K562 (cell line): Measurements from ENCODE around the gene WDR17.

ENCODE experiments used
- DNMT1 ChIP-seq: fragments of 450-650 bp; IDR thresholded peaks from 2 replicates; pipeline ENCODE4 v1.6.1; 2016; ENCODE audit warnings: antibody characterized with exemption, mild to moderate bottlenecking
- HNRNPLL ChIP-seq: fragments of 200-400 bp; formaldehyde crosslinking; IDR thresholded peaks from 2 replicates; pipeline ENCODE4 v1.6.1; 2017; ENCODE audit warnings: low read length, low read depth, mild to moderate bottlenecking; ENCODE audit not compliant: poor library complexity, severe bottlenecking
- POLR2A ChIP-seq: fragments of 450-650 bp; conservative IDR thresholded peaks from 2 replicates; pipeline ENCODE4 v1.6.1; 2016
- SAP30 ChIP-seq: fragments of 200-600 bp; sonication (generic); IDR thresholded peaks from 2 replicates; pipeline ENCODE4 v1.6.1; 2012; ENCODE audit warnings: borderline replicate concordance, low read depth, mild to moderate bottlenecking, moderate library complexity, low read length, control low read depth, inconsistent platforms; ENCODE audit not compliant: insufficient read depth, poor library complexity, severe bottlenecking
- SMAD2 ChIP-seq: fragments of 150-350 bp; IDR thresholded peaks from 2 replicates; pipeline ENCODE4 v1.6.1; 2014; ENCODE audit warnings: low read depth, mild to moderate bottlenecking, low read length
- ZBTB7A ChIP-seq: IDR thresholded peaks from 2 replicates; pipeline ENCODE4 v1.6.1; 2011; ENCODE audit warnings: low read depth, mild to moderate bottlenecking, low read length, moderate library complexity, borderline replicate concordance; ENCODE audit not compliant: control insufficient read depth
- TF ChIP-seq, protein P1 (sequence below): fragments of 250-450 bp; sonication (Bioruptor Pico); IDR thresholded peaks from 2 replicates; pipeline ENCODE4 v1.5.0; 2020; ENCODE audit warnings: mild to moderate bottlenecking, borderline replicate concordance
- TF ChIP-seq, protein P2 (sequence below), 3 experiments: IDR thresholded peaks in 2 of 3; conservative IDR thresholded peaks in 1 of 3; 2 replicates each; pipeline ENCODE4 v1.5.1; 2011 to 2012; ENCODE audit warnings: low read length in 3 of 3, mild to moderate bottlenecking in 3 of 3, control low read depth in 2 of 3, improper control_type of control experiment in 1 of 3, inconsistent platforms in 1 of 3, low read depth in 1 of 3, mixed read lengths in 1 of 3, moderate library complexity in 1 of 3; ENCODE audit not compliant: insufficient read depth in 2 of 3
- TF ChIP-seq, protein P3 (sequence below): sonication (generic); formaldehyde crosslinking; IDR thresholded peaks from 2 replicates; pipeline ENCODE4 v1.8.1; 2022; ENCODE audit warnings: missing genetic modification reagents
- TF ChIP-seq, protein P4 (sequence below): fragments of 450-650 bp; IDR thresholded peaks from 2 replicates; pipeline ENCODE4 v1.6.1; 2018; ENCODE audit not compliant: partially characterized antibody
- TF ChIP-seq, protein P5 (sequence below): sonication (generic); formaldehyde crosslinking; IDR thresholded peaks from 2 replicates; pipeline ENCODE4 v1.8.0; 2022; ENCODE audit warnings: missing genetic modification reagents, mild to moderate bottlenecking, borderline replicate concordance
- TF ChIP-seq, protein P6 (sequence below): sonication (generic); formaldehyde crosslinking; IDR thresholded peaks from 2 replicates; pipeline ENCODE4 v1.8.1; 2022; ENCODE audit warnings: missing genetic modification reagents

DNA sequence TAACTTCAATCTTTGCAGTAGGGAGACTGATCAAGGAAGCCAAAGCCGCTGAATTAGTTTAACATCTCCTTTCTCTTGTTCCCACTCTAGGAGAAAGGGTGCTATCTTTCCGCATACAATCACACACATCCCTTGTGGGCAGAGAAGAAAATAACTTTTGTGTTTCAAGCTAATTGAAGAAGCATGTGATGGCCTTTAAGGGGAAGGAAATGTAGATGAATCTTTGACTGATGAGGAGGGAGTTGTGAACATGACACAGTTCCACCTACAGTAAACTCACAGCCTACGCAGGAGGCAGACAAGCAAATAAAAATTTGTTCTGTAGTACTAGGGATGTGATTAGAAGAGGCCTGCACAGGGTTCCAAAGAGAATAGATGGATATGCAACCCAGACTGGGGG, 144.5 kb downstream of the WDR17 start:
- TF ChIP-seq, protein P1, sequence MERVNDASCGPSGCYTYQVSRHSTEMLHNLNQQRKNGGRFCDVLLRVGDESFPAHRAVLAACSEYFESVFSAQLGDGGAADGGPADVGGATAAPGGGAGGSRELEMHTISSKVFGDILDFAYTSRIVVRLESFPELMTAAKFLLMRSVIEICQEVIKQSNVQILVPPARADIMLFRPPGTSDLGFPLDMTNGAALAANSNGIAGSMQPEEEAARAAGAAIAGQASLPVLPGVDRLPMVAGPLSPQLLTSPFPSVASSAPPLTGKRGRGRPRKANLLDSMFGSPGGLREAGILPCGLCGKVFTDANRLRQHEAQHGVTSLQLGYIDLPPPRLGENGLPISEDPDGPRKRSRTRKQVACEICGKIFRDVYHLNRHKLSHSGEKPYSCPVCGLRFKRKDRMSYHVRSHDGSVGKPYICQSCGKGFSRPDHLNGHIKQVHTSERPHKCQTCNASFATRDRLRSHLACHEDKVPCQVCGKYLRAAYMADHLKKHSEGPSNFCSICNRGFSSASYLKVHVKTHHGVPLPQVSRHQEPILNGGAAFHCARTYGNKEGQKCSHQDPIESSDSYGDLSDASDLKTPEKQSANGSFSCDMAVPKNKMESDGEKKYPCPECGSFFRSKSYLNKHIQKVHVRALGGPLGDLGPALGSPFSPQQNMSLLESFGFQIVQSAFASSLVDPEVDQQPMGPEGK (CRISPR knock-in tag), result no peak
- TF ChIP-seq, protein P2, sequence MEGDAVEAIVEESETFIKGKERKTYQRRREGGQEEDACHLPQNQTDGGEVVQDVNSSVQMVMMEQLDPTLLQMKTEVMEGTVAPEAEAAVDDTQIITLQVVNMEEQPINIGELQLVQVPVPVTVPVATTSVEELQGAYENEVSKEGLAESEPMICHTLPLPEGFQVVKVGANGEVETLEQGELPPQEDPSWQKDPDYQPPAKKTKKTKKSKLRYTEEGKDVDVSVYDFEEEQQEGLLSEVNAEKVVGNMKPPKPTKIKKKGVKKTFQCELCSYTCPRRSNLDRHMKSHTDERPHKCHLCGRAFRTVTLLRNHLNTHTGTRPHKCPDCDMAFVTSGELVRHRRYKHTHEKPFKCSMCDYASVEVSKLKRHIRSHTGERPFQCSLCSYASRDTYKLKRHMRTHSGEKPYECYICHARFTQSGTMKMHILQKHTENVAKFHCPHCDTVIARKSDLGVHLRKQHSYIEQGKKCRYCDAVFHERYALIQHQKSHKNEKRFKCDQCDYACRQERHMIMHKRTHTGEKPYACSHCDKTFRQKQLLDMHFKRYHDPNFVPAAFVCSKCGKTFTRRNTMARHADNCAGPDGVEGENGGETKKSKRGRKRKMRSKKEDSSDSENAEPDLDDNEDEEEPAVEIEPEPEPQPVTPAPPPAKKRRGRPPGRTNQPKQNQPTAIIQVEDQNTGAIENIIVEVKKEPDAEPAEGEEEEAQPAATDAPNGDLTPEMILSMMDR (IDR thresholded peaks at IDR 0.05 in 2 of 3, conservative IDR thresholded peaks at IDR 0.05 in 1 of 3; ENCODE audit: insufficient read depth in 2 of 3, low read depth in 1 of 3, low read length in 3 of 3), result no peak
- TF ChIP-seq, protein P3, sequence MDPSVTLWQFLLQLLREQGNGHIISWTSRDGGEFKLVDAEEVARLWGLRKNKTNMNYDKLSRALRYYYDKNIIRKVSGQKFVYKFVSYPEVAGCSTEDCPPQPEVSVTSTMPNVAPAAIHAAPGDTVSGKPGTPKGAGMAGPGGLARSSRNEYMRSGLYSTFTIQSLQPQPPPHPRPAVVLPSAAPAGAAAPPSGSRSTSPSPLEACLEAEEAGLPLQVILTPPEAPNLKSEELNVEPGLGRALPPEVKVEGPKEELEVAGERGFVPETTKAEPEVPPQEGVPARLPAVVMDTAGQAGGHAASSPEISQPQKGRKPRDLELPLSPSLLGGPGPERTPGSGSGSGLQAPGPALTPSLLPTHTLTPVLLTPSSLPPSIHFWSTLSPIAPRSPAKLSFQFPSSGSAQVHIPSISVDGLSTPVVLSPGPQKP (CRISPR knock-in tag), result no peak
- TF ChIP-seq, protein P4, sequence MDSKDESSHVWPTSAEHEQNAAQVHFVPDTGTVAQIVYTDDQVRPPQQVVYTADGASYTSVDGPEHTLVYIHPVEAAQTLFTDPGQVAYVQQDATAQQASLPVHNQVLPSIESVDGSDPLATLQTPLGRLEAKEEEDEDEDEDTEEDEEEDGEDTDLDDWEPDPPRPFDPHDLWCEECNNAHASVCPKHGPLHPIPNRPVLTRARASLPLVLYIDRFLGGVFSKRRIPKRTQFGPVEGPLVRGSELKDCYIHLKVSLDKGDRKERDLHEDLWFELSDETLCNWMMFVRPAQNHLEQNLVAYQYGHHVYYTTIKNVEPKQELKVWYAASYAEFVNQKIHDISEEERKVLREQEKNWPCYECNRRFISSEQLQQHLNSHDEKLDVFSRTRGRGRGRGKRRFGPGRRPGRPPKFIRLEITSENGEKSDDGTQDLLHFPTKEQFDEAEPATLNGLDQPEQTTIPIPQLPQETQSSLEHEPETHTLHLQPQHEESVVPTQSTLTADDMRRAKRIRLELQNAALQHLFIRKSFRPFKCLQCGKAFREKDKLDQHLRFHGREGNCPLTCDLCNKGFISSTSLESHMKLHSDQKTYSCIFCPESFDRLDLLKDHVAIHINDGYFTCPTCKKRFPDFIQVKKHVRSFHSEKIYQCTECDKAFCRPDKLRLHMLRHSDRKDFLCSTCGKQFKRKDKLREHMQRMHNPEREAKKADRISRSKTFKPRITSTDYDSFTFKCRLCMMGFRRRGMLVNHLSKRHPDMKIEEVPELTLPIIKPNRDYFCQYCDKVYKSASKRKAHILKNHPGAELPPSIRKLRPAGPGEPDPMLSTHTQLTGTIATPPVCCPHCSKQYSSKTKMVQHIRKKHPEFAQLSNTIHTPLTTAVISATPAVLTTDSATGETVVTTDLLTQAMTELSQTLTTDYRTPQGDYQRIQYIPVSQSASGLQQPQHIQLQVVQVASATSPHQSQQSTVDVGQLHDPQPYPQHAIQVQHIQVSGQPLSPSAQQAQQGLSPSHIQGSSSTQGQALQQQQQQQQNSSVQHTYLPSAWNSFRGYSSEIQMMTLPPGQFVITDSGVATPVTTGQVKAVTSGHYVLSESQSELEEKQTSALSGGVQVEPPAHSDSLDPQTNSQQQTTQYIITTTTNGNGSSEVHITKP, result no peak
- TF ChIP-seq SMAD2 (no peak), DNMT1 (no peak), ZBTB7A (no peak), POLR2A (no peak), HNRNPLL (no peak), SAP30 (no peak)
- TF ChIP-seq, protein P5, sequence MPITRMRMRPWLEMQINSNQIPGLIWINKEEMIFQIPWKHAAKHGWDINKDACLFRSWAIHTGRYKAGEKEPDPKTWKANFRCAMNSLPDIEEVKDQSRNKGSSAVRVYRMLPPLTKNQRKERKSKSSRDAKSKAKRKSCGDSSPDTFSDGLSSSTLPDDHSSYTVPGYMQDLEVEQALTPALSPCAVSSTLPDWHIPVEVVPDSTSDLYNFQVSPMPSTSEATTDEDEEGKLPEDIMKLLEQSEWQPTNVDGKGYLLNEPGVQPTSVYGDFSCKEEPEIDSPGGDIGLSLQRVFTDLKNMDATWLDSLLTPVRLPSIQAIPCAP (CRISPR knock-in tag), result no peak
- TF ChIP-seq, protein P6, sequence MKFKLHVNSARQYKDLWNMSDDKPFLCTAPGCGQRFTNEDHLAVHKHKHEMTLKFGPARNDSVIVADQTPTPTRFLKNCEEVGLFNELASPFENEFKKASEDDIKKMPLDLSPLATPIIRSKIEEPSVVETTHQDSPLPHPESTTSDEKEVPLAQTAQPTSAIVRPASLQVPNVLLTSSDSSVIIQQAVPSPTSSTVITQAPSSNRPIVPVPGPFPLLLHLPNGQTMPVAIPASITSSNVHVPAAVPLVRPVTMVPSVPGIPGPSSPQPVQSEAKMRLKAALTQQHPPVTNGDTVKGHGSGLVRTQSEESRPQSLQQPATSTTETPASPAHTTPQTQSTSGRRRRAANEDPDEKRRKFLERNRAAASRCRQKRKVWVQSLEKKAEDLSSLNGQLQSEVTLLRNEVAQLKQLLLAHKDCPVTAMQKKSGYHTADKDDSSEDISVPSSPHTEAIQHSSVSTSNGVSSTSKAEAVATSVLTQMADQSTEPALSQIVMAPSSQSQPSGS (CRISPR knock-in tag), result no peak
